Measurements from ENCODE around the gene PDE9A. TPM values are rescaled to one million over a fixed set of nuclear protein-coding genes. Genes with fewer than 3 reads are reported as not detected.
"Not testable (repeated sequence)": the region's sequence is repeated elsewhere in the genome, so short reads cannot be mapped to it uniquely, and the experiment has no call there.

The PDE9A gene
- total and polyA plus RNA-seq, 8 donors = 5.1 to 24.2 (median 21.9) TPM

DNA sequence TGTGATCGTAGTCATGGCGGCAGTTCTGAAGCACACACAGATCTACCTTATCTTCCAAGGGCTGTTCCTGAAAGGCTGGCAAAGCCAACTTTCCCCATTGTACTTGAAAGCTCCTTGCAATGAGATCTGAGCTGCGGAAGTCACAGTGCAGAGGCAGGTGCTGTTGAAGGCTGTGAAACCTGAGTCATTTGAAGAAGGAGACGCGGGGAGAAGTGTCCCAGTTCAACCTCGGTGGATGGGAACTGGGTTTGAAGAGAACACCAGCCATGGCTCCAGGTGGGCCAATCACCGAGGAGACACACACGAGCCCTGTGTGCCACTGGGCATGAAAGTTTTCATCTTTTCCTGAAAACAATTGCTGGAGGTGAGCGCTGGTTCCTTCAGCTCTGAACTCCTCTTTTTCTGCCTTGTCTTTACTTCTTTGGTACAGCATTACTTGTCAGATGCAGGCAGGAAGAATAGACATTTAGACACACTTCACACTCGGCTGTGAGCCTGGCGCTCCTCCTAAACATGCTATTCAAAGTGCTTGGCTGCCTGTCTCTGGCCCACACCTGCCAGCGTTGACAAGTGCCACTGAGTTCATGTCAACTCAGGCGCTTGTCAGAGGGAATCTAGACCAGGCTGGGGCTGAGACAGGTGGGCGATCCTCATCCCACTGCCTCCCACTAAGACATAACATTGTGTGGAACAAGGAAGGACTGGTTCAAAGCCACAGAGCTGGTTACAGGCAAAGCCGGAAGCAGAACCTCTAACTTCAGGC, 25.7 kb upstream of the PDE9A start:
- no peak overlapping the region for H3K27ac ChIP-seq
- no peaks in the 10 kb centered on the region for H3K36me3 ChIP-seq
- H3K27me3 ChIP-seq = peaks cover 0 to 5% of the 10 kb centered on the region in 2 donors
- ATAC-seq = peak; percentile 33
- no peak overlapping the region for H3K4me3 ChIP-seq
- no peaks in the 10 kb centered on the region for H3K4me1 ChIP-seq
- intact Hi-C loops (cut with DNase I) = no loop called here
- DNase-seq = no peak
- TF ChIP-seq, protein P1, sequence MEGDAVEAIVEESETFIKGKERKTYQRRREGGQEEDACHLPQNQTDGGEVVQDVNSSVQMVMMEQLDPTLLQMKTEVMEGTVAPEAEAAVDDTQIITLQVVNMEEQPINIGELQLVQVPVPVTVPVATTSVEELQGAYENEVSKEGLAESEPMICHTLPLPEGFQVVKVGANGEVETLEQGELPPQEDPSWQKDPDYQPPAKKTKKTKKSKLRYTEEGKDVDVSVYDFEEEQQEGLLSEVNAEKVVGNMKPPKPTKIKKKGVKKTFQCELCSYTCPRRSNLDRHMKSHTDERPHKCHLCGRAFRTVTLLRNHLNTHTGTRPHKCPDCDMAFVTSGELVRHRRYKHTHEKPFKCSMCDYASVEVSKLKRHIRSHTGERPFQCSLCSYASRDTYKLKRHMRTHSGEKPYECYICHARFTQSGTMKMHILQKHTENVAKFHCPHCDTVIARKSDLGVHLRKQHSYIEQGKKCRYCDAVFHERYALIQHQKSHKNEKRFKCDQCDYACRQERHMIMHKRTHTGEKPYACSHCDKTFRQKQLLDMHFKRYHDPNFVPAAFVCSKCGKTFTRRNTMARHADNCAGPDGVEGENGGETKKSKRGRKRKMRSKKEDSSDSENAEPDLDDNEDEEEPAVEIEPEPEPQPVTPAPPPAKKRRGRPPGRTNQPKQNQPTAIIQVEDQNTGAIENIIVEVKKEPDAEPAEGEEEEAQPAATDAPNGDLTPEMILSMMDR (IDR thresholded peaks at IDR 0.05) = no peak
- no peaks in the 10 kb centered on the region for H3K9me3 ChIP-seq

DNA sequence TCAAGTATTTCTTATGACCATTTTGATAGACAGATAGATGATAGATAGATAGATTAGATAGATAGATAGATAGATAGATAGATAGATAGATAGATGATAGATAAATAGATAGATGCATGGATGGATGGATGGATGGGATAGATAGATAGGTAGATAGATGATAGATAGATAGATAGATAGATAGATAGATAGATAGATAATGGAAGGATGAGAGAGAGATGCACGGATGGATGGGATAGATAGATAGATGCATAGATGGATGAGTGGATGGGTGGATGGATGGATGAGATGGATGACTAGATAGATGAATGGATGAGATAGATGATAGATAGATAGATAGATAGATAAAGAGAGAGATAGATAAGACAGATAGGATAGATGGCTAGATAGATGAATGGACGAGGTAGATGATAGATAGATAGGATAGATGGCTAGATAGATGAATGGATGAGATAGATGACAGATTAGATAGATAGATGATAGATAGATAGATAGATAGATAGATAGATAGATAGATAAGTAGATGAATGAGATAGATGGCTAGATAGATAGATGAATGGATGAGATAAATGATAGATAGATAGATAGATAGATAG, 24.9 kb upstream of the PDE9A start:
- H3K27me3 ChIP-seq; H3K36me3 ChIP-seq; intact Hi-C loops (cut with DNase I); DNase-seq; H3K4me3 ChIP-seq; H3K27ac ChIP-seq; ATAC-seq; H3K4me1 ChIP-seq; H3K9me3 ChIP-seq: not testable (repeated sequence)

DNA sequence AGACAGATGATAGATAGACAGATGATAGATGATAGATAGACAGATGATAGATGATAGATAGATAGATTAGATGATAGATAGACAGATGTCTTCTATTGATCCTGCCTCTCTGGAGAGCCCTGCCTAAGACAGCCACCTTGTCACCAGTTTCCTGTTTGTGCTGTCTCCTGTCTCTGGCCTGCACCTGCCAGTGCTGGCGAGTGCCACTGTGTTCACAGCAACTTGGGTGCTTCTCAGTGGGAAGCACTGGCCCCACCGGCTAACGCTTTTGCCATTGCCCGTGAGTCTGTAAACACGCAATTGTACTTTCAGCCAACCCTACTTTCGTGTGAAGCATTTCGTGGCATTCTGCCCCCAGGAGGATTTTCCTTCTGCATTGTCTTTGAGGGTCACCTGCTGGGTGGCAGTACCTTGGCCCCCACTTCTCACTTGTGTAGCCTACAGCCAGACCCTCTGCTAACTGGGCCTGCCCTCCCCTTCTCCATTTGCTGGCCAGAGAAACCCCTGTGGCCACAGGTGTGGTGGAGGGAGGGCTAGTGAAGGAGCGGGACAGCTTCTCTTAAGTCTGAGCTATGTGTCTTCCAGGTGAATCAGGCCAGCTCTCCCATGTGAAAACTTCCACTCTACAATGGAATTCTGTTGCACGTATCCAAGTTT, 23.4 kb upstream of the PDE9A start:
- Histone ChIP-seq H3K9me3 (no peaks in the 10 kb centered on the region), H3K27me3 (peaks cover 0 to 2% of the 10 kb centered on the region in 2 donors), H3K4me3 (no peak overlapping the region), H3K36me3 (no peaks in the 10 kb centered on the region), H3K27ac (no peak overlapping the region), H3K4me1 (no peaks in the 10 kb centered on the region)
- intact Hi-C loops (cut with DNase I) = no loop called here
- DNase-seq (no peak), ATAC-seq (no peak)
- TF ChIP-seq, protein P1 (IDR thresholded peaks at IDR 0.05) = no peak

DNA sequence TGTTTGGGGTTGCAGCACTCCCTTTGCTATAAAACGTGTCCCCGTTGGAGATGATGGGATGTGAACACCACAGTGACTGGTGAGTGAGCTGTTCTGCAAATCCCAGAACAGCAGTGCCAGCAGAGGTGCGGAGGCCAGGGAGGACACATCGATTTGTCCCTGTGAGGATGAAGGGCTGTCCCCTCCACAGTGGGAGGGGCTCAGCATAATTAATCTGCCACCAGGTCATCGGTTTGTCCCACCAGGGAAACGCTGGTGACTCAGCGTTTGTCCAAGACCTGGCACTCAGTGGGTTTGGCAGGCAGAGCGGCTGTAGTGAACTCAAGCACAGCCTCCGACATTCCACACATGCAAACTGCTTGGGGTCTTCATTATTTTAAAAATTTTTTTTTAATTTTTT, 22.8 kb upstream of the PDE9A start:
- H3K4me3 ChIP-seq = no peak overlapping the region
- no peaks in the 10 kb centered on the region for H3K36me3 ChIP-seq
- TF ChIP-seq, protein P1 (IDR thresholded peaks at IDR 0.05) = no peak
- no peaks in the 10 kb centered on the region for H3K27me3 ChIP-seq
- no peaks in the 10 kb centered on the region for H3K9me3 ChIP-seq
- DNase-seq = no peak
- intact Hi-C loops (cut with DNase I) = no loop called here
- H3K4me1 ChIP-seq = no peaks in the 10 kb centered on the region
- no peak for ATAC-seq
- no peak overlapping the region for H3K27ac ChIP-seq

DNA sequence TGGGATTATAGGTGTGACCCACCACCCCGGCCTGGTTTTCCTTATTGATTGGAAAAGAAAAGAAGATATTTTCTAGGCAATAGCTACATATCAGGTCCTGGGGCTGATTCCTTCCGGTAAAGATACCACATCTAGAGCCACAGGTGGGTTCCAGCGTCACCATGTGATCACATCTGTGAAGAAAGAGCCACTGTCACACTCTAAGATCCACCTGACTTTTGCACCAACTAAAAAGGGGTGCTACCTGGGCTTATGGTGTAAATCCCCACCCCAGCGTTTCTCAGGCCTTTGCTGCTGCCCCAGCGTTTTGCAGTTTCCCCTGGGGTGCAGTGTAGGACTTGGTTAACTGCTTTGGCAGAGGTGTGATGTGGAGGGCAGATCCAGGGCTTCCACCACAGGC, 22.3 kb upstream of the PDE9A start:
- H3K9me3 ChIP-seq = no peaks in the 10 kb centered on the region
- ATAC-seq (no peak), DNase-seq (no peak)
- H3K4me3 ChIP-seq = no peak overlapping the region
- no peaks in the 10 kb centered on the region for H3K36me3 ChIP-seq
- H3K27me3 ChIP-seq = no peaks in the 10 kb centered on the region
- intact Hi-C loops (cut with DNase I) = no loop called here
- H3K4me1 ChIP-seq = no peaks in the 10 kb centered on the region
- TF ChIP-seq, protein P1 (IDR thresholded peaks at IDR 0.05) = no peak
- no peak overlapping the region for H3K27ac ChIP-seq

Measured in left lung (tissue), 10 donors.